NCI-H446 (cell line): ENCODE measurements around the gene OR13C8.
"Not testable (repeated sequence)": the region's sequence is repeated elsewhere in the genome, so short reads cannot be mapped to it uniquely, and the experiment has no call there.

ENCODE experiments used
- DNase-seq, 2 experiments: peaks; one replicate each; lab custom pipeline; 2025; lab: John Stamatoyannopoulos, UW

Gene OR13C8, protein sequence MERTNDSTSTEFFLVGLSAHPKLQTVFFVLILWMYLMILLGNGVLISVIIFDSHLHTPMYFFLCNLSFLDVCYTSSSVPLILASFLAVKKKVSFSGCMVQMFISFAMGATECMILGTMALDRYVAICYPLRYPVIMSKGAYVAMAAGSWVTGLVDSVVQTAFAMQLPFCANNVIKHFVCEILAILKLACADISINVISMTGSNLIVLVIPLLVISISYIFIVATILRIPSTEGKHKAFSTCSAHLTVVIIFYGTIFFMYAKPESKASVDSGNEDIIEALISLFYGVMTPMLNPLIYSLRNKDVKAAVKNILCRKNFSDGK

DNA sequence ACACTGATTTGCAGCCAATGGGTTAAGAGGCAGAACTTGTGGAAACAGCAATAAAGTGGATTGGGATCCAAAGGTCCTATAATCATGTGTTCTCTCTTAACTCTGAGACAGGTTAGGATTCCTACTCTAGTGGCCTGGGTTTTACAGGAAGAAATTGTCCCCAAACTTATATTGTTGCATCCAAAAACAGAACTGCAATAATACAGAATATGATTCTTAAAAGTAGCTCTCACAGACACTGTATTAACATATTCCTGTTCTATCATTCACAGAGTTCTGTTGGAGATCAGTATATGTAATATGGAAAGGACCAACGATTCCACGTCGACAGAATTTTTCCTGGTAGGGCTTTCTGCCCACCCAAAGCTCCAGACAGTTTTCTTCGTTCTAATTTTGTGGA, at the start of gene OR13C8:
OR13C8 (plus strand) TSS at position 301 of the 400 bp plus-strand sequence; CDS start at position 301, 0 bp downstream.
- no peak for DNase-seq

DNA sequence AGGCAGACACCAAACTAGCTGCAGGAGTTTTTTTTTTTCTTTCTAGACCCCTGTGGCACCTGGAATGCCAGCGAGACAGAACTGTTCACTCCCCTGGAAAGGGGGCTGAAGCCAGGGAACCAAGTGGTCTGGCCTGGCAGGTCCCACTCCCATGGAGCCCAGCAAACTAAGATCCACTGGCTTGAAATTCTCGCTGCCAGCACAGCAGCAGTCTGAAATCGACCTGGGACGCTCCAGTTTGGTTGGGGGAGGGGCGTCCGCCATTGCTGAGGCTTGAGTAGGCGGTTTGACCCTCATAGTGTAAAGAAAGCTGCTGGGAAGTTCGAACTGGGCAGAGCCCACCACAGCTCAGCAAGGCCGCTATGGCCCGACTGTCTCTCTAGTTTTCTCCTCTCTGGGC, 48.7 kb upstream of the OR13C8 start:
- not testable (repeated sequence) for DNase-seq

DNA sequence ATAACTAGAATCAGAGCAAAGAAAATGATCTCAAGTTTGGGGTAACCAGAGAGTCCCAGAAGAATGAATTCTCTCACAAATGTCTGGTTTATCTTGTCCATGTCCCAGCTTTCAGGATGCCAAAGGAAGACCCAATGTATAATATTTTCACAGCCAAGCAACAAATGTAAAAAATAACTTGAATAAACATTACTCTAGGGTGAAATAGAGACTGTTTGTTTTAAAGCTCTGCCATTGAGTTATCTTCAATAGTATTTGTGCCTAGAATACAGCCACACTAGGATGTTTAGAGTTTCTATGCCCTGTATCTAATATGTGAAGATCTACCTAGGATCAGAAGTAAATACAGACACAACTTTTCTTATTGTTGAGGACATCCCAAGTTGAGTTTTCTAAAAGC, 41.9 kb upstream of the OR13C8 start, which contains the start of gene OR13C4:
OR13C4 (minus strand) TSS at position 101 of the 400 bp plus-strand sequence; CDS start at position 101, 0 bp downstream.
- no peak for DNase-seq

DNA sequence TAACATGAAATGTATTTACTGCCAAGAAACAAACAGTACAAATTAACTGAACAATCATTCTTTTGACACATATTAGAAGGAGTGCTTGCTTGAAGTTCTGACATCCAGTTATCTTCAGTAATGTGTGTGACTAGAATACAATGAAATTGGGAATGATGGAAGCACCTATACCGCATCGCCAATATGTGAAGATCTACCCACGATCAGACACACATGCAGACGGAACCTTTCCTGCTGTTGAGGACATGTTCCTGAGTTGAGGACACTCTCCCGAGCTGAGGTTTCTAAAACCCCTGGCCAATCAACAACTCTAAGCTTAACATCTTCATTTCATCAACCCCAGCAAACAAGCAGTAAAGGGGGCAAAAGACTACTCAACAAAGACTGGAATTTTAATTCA, 32.2 kb upstream of the OR13C8 start, which contains the start of gene OR13C3:
OR13C3 (minus strand) TSS at position 101 of the 400 bp plus-strand sequence. CDS start 133 bp downstream, outside the sequence.
- no peak for DNase-seq

DNA sequence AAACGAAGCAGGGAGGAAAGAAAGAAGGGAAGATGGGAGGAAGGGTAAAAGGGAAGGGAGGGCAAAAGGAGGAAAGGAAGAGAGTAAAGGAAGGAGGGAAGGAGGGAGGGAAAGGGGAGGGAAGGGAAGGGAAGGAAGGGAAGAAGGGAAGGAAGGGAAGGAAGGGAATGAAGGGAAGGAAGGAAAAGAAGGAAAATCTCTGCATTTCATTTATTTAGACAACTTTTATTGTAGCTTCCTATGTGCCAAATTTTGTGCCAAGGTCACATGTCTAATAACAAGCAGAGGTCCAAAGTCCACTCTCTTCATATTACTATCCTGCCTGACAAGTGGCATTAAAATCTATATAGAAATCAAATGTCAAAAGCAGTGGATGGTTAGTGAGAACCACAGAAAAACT, 29.7 kb upstream of the OR13C8 start:
- DNase-seq: no peak

DNA sequence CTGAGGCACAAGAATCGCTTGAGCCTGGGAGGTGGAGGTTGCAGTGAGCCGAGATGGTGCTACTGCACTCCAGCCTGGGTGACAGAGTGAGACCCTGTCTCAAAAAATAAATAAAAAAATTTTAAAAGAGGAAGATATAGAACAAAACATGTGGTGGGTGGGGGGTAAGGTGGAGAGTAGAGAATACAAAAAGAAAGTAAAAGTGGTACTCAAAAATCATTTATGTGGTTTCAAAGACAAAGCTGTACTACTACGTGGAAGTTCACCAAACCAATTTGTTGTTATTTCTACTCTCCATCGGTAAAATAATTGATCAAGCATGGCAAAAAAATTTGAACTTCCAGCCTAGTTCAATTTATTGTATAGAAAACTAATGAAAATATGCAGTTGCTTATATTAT, 24.3 kb upstream of the OR13C8 start:
- DNase-seq: no peak

DNA sequence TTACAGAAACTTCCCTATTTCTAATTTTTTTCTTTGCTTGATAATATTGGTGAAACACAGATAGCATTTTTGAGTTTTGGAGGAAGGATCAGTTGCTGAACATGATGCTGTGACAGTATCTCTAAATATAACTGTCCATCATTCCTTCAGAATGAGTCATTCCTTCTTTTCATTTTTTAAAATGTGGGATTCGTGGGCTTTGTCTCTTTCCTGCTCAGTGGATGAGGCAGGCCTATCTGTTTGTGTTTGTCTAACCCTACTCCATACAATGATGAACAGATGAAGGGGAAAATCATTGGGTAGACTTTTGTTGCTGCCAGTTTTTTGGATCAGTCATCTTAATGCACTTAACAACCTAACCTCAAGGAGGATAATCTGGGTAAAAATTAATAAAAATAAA, 15.7 kb upstream of the OR13C8 start:
- DNase-seq: no peak

DNA sequence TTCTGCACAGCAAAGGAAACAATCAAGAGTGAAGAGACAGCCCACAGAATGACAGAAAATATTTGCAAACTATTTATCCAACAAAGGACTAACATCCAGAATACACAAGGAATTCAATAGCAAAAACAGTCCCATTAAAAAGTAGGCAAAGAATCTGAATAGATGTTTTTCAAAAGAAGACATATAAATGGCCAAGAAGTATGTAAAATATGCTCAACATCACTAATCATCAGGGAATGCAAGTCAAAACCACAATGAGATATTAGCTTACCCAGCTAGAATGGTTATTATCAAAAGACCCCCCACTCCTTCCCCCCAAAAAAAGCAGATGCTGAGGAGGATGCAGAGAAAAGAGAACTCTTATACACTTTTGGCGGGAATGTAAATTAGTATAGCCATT, 13.4 kb upstream of the OR13C8 start:
- DNase-seq: no peak

DNA sequence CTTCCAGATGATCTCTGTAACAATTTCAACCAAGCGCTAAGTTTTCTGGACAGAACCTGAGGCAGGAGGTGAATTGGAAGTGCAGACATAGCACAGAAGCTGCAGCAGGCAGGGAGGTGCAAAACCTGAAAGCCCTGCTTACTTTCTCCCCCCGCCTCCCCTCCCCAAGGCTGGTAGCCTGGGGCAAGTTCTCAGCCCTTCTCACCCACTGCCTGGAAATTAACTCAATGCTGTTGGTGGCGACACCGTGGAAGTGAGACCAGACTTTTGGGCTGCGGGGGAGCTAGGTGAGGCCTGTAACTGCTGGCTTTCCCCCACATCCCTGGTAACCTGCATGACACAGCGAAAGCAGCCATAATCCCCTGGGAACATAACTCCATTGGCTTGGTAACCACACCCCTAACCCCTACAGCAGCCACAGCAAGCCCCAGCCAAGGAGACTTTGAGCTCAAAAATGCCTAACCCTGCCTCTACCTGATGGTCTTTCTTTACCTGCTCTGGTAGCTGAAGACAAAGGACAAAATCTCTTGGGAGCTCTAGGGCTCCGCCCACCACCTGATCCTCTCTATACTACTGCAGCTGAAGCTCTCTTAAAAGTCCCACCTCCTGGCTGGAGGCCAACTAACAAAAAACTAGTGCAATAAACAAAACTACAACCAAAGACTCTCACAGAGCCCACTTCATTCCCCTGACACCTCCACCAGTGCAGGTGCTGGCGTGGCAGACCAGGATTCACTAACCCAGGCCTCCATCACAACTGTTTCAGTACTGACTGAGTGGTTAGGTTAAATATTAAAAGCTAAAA, 11.9 kb upstream of the OR13C8 start:
- DNase-seq: no peak

DNA sequence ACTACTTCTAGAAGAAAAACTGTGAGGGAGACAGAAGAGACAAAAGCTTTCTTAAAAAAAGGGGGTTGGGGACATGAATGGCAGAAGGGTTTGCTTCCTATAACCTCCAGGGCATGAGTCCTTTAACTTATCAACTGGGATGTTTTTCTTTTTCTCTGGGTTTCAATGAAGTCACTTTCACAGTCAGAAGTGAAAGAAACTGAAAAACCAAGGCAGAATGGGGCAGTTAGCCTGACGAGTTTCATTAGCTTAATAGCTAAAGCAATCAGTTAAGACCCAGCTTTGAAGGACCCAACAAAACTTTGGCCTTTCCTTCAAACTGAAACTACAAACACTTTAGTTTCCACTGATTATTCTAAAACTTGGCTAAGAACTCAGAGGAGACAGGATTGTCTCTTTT, 4.6 kb upstream of the OR13C8 start:
- no peak for DNase-seq

DNA sequence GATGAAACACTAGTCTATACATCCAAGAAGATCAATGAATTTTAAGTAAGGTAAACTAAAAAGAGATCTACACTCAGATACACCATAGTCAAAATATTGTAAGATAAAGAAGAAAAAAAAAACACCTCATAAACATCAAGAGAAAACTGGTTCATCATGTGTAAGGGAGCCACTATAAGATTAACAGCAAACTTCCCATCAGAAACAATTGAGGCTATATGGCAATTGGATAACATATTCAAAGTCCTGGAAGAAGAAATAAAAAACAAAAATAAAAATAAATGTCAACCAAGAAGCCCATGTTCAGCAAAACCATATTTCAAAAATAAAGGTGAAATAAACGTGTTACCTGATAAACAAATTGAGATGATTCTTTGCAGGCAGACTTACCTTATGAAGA, 3.6 kb downstream of the OR13C8 start:
- no peak for DNase-seq

DNA sequence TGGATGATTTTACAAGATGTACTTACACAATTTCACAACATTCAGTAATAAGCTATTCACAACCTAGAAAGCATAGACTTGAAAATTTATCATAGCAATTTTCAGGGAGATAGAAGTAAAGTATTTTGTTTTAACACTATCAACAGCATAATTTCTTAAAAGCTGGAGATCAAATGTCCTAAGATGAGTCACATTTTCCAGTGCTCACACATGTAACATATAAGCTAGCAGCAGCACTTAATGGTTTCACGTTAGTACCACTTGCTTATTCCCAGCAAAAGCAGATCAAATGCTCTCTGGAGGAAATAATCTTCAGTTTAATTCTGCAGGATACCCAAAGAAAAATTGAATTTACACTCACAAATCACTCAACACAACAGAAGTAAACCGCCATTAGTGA, 6.5 kb downstream of the OR13C8 start:
- no peak for DNase-seq

DNA sequence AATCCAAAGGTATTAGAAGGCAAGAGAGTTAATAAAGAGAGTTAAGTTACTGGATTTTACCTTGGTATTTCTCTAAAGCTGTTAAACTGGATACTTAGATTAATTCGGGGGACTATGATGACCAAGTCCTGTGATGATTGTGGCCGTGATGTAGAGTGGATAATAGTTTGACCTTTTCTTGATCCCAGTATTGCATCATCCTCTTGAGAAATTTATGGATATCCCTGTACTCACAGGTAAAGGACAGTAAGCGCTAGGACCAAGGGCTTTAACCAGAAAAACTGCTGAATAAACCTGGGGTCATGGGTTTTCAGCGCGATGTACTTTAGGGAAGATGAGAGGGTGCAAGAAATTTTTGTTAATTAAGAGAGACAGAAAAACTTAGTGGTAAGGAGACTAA, 8.3 kb downstream of the OR13C8 start:
- no peak for DNase-seq

DNA sequence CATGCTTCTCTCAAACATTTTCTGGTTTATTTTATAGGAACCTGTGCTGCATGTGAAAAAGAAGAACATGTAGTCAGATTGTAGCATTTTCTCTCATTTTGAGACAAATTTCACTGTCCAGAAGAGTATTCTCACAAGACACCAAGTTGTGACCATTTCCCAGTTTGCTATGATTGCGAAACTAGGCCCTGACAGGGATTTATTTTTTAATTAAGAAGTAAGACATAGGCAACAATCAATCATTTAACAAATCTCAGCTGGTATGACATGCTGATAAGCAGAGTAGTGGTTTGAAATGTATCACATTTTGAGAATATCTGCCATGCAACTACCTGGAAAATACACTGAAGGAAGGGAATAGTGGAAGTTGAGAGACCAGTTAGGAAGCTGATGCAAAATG, 11.6 kb downstream of the OR13C8 start:
- no peak for DNase-seq

DNA sequence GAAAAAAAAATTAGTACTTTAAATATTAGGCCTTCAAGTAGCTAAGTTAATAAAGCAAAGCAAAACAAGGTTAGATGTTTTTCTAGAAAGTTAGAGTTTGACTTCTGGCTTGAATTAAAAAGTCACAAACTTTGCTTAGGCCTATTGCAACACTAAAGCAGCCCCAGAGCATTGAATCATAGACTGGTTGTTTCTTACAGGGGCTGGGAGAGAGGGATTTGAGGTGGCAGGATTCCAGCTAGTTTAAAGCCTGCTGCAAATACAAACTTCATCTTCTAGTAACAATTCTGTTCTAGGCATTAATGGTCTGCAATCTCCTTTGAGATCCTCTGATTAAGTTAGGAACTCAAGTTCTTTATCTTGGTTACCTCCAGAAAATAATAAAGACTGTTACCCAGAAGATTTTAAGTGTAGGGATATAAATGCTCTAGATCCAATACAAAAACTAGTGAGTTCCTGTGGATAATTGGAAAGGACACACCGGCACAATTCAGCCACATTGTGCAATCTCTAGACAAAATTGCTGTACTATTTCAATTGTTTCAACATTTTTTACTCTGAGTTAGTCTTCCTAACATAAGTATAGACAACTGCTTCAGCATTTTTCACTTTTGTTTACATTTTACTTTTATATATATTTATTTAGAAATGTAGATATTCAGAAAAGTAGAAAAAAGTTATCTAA, 17.7 kb downstream of the OR13C8 start:
- DNase-seq: no peak

DNA sequence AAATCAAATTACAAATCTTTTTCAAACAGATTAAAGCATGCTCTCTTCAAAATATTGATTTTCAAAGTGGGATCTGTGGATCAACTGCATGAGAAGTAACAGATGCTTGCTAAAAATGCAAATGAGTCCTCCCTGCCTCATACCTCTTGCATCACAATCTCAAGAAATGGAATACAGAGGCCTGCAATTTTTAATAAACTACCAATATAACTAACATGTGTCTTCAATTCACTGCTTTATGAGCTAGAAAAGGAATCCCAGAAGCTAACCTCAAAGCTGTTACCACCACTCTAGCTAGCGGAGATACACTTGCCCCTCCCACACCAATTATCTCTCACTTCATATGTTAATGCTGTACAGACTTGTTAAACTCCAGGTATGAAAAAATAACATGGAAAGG, 20.7 kb downstream of the OR13C8 start:
- no peak for DNase-seq

DNA sequence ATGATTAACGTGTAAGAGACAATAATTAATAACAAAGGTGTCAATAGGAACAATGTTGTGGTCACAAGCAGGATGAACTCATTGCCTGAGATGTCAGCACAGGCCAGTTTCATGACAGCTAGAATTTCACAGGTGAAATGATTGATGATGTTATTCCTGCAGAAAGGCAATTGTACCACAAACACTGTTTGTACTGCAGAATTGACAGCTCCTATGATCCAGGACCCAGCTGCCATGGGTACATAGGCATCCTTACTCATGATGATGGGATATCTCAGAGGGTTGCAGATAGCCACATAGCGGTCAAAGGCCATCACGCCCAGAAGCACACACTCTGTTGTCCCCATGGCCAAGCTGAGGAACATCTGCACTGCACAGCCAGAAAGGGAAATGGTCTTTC, 29.8 kb downstream of the OR13C8 start:
- not testable (repeated sequence) for DNase-seq

DNA sequence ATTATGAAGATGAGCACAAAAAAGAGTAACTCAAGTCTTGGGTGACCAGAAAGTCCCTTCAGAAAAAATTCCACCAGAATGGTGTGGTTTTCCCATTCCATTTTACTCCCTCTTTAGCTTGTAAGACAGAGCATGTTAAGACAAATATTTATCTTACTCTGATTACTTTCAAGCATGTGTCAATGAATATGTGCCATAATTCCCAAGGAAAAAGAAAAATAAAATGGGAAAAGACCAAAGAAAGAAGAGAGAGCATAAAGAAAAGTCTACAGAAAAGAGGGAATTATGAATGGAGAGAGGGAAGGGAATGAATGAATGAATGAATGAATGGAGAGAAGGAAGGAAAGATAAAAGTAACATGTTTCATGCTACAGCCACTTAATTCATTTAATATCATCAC, 30.3 kb downstream of the OR13C8 start, which contains the start of gene OR13C5:
OR13C5 (minus strand) TSS at position 101 of the 400 bp plus-strand sequence; CDS start at position 101, 0 bp downstream.
- DNase-seq: not testable (repeated sequence)

DNA sequence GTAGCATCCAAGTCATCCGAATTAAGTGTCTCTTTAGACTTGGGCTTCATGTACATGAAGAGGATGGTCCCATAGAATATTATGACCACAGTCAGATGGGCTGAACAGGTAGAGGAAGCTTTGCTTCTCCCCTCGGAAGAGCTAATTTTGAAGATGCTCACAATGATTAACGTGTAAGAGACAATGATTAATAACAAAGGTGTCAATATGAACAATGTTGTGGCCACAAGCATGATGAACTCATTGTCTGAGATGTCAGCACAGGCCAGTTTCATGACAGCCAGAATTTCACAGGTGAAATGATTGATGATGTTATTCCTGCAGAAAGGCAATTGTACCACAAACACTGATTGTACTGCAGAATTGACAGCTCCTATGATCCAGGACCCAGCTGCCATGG, 35.8 kb downstream of the OR13C8 start:
- no peak for DNase-seq

DNA sequence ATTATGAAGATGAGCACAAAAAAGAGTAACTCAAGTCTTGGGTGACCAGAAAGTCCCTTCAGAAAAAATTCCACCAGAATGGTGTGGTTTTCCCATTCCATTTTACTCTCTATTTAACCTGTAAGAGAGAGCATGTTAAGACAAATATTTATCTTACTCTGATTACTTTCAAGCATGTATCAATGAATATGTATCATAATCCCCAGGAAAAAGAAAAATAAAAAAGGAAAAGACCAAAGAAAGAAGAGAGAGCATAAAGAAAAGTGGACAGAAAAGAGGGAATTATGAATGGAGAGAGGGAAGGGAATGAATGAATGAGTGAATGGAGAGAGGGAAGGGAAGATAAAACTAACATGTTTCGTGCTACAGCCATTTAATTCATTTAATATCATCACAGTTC, 36.6 kb downstream of the OR13C8 start, which contains the start of gene OR13C2:
OR13C2 (minus strand) TSS at position 101 of the 400 bp plus-strand sequence; CDS start at position 101, 0 bp downstream.
- not testable (repeated sequence) for DNase-seq

DNA sequence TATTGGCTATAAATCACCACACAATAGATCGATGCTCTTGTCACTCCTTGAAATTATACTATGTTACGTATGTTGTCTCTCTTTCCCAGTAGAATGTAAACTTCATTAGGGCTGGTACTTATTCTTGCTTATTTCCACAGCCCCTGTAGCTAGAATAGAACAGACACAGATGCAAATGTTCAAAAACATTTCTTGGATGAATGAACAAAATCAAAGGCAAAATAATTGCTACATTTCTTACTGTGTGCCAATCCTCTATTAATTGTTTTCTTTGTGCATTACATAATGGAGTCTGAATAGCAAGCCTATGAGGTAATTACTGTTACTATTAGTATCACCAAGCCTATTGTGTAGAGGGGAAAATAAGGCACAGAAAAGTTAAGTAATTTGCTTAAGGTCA, 37.2 kb downstream of the OR13C8 start:
- no peak for DNase-seq

DNA sequence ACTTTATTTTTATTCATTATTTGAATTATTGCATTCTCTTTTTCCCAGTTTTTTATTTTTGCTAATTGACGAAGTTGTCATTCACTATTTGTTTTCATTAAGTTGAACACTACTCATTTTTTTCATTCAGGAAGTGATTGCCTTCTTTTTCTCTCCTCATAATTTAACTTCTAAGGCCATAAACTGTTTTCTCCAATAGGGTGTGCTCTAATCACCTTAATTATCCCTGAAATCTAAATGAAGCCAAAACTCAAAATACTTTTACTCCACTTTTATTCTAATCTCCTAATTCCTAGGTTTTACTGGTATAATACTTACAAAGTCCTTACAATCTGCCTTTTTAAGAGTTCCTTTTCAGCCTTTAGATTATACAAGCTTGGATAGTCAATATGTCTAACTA, 39.4 kb downstream of the OR13C8 start:
- no peak for DNase-seq
